Measurements from ENCODE around the gene FBXL12.

DNA sequence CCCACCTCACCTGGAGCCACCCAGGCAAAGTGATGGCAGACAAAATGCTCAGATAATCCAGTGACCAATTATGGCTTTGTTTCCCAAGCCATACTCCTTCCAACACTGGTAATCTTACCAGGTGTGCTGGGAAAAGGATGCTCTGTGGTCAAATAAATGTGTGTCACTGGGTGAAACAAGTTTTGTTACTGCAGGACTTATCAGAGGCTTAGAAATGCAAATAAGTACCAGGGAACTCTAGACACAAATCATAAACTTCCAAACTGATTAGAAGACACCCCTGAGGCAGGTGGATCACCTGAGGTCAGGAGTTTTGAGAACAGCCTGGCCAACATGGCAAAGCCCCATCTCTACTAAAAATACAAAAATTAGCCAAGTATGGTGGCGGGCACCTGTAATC is 42.6 kb upstream of the FBXL12 start:
- TF ChIP-seq CTCF (IDR thresholded peaks at IDR 0.05; ENCODE audit: low read length) = no peak
- no peak for TF ChIP-seq EZH2 (IDR thresholded peaks at IDR 0.05; ENCODE audit: borderline replicate concordance, low read length)

Measured in OCI-LY1 (cell line).